OCI-LY1 (cell line): ENCODE results near the gene GATA2.

Experiments used
- CTCF ChIP-seq: fragments of 200-600 bp; sonication (generic), shearing (Covaris generic); IDR thresholded peaks from 2 replicates; pipeline ENCODE4 v1.5.1; 2017; ENCODE audit warnings: mild to moderate bottlenecking, antibody characterized with exemption, low read length, moderate library complexity, mixed read lengths
- EZH2 ChIP-seq: fragments of 200-600 bp; sonication (generic), shearing (Covaris generic); IDR thresholded peaks from 2 replicates; pipeline ENCODE4 v1.8.0; 2017; ENCODE audit warnings: borderline replicate concordance, mixed run types, mild to moderate bottlenecking, antibody characterized with exemption, low read length, moderate library complexity, mixed read lengths

- TF ChIP-seq EZH2 = no peak
- TF ChIP-seq CTCF = no peak
Observed at GRCh38 chr3:128521715-128522114, 28.7 kb upstream of the GATA2 start.
